HepG2 (cell line): ENCODE results near the gene VPS4B. TPM values are rescaled to one million over a fixed set of nuclear protein-coding genes. Genes with fewer than 3 reads are reported as not detected.

ENCODE experiments used
- AKNA ChIP-seq: sonication (generic); formaldehyde crosslinking; IDR thresholded peaks from 2 replicates; pipeline ENCODE4 v1.4.0; 2020; ENCODE audit warnings: missing genetic modification reagents, borderline replicate concordance
- ATF3 ChIP-seq: sonication (generic); formaldehyde crosslinking; IDR thresholded peaks from 2 replicates; pipeline ENCODE4 v1.4.0; 2020; ENCODE audit warnings: missing genetic modification reagents
- FUBP1 ChIP-seq: sonication (generic); formaldehyde crosslinking; IDR thresholded peaks from 2 replicates; pipeline ENCODE4 v1.5.1; 2020; ENCODE audit warnings: missing genetic modification reagents, mild to moderate bottlenecking, borderline replicate concordance
- GMEB1 ChIP-seq: sonication (generic); formaldehyde crosslinking; IDR thresholded peaks from 2 replicates; pipeline ENCODE4 v1.5.1; 2020; ENCODE audit warnings: missing genetic modification reagents, mild to moderate bottlenecking, borderline replicate concordance
- HNF1A ChIP-seq, 2 experiments: sonication (generic) in 1 of 2; formaldehyde crosslinking in 1 of 2; IDR thresholded peaks; 2 replicates each; pipeline versions ENCODE4 v1.4.0 to v1.6.1; 2016 to 2020; ENCODE audit warnings: borderline replicate concordance in 1 of 2, low read depth in 1 of 2, mild to moderate bottlenecking in 1 of 2, missing genetic modification reagents in 1 of 2
- KDM5A ChIP-seq: fragments of 200-600 bp; sonication (generic); IDR thresholded peaks from 2 replicates; pipeline ENCODE4 v1.7.0; 2018; ENCODE audit warnings: antibody characterized with exemption, mild to moderate bottlenecking, low read length, borderline replicate concordance
- MED8 ChIP-seq: sonication (generic); formaldehyde crosslinking; IDR thresholded peaks from 2 replicates; pipeline ENCODE4 v1.8.1; 2023; ENCODE audit warnings: mild to moderate bottlenecking, missing genetic modification reagents; ENCODE audit not compliant: insufficient replicate concordance
- MTERF4 ChIP-seq: sonication (generic); formaldehyde crosslinking; IDR thresholded peaks from 2 replicates; pipeline ENCODE4 v1.8.0; 2023; ENCODE audit warnings: mild to moderate bottlenecking, missing genetic modification reagents
- SRSF1 ChIP-seq: fragments of 200-400 bp; formaldehyde crosslinking; optimal IDR thresholded peaks from 2 replicates; pipeline ENCODE3; 2017; ENCODE audit warnings: mild to moderate bottlenecking, low read depth, low read length, moderate library complexity
- ZNF432 ChIP-seq: sonication (generic); formaldehyde crosslinking; IDR thresholded peaks from 2 replicates; pipeline ENCODE4 v1.5.0; 2020; ENCODE audit warnings: missing genetic modification reagents, mild to moderate bottlenecking, borderline replicate concordance
- ZNF761 ChIP-seq: sonication (generic); formaldehyde crosslinking; conservative IDR thresholded peaks from 2 replicates; pipeline ENCODE4 v1.4.0; 2020; ENCODE audit warnings: mild to moderate bottlenecking, missing genetic modification reagents
- polyA plus RNA-seq, 8 experiments: library from polyadenylated mRNA; depleted of rRNA in 3 of 8; stranded (reverse) in 7 of 8; unstranded in 1 of 8; fragments of >200 nt; fragmentation: Illumina TruSeq in 4 of 8; extraction: Trizol in 4 of 8; gene quantifications; 2 replicates each; pipeline versions ENCODE4 v1.2.1 to v1.2.3, GENCODE V29; 2011 to 2016; ENCODE audit warnings: low read depth in 4 of 8, missing spikeins in 1 of 8, mixed read lengths in 1 of 8; ENCODE audit not compliant: insufficient read depth in 1 of 8
- total RNA-seq, 5 experiments: library from RNA; depleted of rRNA; stranded (reverse); fragments of >200 nt; fragmentation: Illumina TruSeq; extraction: Trizol; gene quantifications; 2 replicates each; pipeline ENCODE4 v1.2.3, GENCODE V29; 2016; ENCODE audit warnings: low read depth in 1 of 5

Gene VPS4B
- total and polyA plus RNA-seq, 2 of the 13 experiments (the other 11 are each of a cell fraction or from before 2014, with no cell fraction given) = 12.8 to 25.9 TPM

DNA sequence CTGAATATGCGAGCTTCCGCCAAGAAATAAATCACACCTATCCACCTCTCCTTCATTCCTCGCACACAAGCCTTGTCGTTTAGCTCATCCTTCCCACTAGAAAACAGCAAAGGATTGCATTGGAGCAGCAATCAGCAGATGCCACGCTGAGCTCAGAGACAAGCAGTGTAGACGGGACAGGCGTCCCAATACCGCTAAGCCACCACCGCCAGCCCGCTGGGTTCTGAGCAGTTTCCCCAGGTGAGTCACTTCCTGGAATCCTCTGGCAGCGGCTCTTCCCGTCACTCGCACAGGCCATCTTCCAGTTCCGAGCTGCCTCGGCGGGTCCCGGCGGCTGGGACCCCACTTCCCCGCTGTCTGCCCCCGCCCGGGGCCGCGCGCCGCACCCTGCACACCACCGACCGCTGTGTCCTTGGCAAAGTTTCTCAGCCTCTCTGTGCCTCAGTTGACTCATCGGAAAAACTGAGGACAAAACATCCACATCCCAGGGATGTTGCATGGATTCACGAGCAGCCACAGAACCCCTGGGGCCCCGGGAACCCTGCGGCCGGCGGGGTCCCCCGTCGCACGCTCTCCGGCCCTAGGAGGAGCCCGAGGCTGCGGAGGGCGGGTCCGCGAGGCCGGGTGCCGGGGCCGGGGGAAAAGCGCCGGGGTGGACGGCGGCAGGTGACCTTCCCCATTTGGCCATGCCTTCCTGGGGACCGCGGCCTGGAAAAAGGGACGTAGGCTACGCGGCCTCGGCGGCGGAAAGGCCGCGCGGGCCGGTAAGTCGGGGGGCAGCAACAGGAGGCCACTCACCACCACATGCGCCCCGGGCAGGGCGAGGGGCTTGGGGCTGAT lies 55.8 kb downstream of the VPS4B start (continued):
- TF ChIP-seq AKNA (CRISPR knock-in tag) (no peak), KDM5A (no peak; the same call in 1 of the 2 replicates), ZNF432 (CRISPR knock-in tag) (no peak), MTERF4 (CRISPR knock-in tag) (0 out of 2 replicates have a peak, but pooled peaks have one; percentile 31), MED8 (no peak), GMEB1 (no peak), SRSF1 (no peak), HNF1A (IDR thresholded peaks at IDR 0.05; ENCODE audit: low read depth) (no peak), HNF1A (CRISPR knock-in tag; IDR thresholded peaks at IDR 0.05; ENCODE audit: borderline replicate concordance) (no peak), ATF3 (CRISPR knock-in tag) (0 out of 2 replicates have a peak, but pooled peaks have one; percentile 49), FUBP1 (CRISPR knock-in tag) (no peak), ZNF761 (CRISPR knock-in tag) (no peak)
